HG02981 (cell line): Measurements from ENCODE around the gene CDH4.

Experiments used
- ATAC-seq: cut with Tn5 transposase; IDR thresholded peaks from one replicate; pipeline ENCODE4 v1.9.1; 2021; ENCODE audit warnings: mild to moderate bottlenecking, moderate library complexity; ENCODE audit not compliant: unreplicated experiment

The CDH4 gene

DNA sequence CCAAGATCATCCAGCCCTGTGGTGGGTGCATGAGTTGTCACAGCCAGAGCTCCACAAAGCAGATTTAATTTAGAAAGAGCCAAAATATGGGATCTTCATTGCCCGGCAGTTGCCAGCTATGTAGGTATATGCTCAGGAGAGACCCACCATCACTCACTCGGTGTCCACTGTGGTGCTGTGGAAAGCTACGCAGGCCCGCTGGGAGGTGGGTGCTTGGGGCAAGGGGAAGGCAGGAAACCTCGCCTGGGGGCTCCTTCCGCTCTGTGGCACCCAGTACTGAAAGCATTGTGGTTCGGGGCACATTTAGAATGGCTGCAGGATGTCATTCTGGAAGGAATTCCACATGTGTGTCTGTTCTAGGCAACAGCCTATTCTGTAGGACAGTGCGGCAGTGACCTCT is 553.7 kb downstream of the CDH4 start:
- no peak for ATAC-seq

DNA sequence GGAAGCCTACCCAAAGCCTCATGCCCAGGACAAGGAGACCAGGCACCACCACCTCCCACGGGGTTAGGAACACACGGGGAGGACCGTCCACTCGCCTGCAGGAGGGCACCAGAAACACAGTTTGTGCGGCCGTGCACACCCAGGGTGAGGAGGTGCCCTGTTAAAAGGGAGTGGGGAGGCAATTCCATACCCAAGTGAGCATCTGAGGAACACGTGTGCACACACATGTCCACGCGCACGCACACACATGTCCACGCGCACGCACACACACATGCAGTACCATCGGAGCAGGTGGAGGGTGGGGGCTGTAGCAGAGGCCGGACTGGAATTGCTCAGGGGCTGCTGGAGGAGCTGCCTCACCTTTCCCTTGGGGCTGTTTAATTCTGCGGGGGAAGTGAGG is 554.3 kb downstream of the CDH4 start:
- ATAC-seq = no peak

DNA sequence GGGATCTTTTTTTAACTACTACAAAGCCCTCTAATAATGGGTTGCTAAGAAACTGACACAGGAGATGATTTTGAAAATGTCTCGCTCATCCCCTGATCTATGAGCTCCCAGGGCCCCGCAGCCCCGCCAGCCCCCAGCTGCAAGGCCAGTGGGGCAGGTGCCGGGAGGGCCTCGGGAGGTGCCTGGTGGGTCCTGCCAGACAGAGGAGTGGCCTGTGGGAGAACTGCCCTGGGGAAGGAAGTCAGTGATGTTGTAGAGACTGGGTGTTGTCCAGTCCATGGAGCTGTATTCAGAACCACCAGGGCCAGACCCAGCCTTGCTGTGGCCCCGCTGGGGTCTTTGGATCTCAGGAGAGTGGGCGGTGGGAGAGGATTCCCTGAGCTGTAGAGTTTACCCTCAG is 554.9 kb downstream of the CDH4 start:
- no peak for ATAC-seq

DNA sequence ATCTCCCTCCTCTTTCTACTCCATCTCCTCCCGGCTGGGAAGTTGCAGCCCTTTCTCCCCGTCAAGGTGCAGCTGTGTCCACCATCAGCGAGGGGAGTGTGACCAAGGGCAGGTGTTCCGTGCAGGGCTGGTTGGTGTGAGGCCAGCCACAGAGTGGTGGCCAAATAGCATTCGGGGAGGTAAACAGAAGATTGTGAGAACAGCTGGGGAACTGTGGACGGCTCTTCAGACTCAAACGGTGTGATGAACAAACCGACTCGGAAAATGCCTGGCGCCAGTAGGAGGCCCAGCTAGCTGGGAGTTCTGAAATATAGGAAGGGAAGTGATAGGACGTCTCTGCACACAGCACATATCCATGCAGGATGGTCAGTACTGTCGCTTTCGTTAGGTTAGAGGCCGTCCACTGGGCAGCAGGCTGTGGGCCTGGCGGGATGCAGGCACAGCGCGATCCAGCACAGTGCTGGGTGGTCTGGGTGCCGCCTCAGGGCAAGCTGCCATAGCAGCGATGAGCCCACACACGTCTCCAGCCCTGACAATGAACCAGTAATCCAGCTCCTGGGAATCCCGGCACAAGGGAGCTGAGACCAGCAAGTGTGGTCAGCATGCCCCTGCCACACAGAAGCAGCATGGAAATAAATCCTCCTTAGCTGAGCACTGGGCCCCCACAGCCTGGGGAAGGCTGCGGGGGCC is 555.6 kb downstream of the CDH4 start:
- no peak for ATAC-seq

DNA sequence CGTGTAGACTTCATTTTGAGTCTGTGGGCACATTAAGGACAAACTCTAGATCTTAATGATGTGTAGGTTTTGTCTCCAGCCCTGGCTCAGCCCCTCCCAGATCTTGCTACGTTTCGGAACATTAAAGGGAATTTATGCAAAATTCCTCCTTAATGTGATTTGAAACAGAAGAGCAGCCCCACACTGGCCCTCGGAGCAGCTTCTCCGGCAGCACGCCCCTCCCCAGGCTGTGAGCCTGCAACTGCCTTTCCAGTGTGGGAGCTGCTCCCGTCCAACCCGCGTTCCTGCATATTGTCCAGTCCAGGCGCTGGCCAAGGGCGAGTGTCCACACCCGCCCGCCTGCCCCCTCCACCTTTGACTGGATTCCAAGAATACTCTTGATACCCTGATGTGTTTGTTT is 556.4 kb downstream of the CDH4 start:
- ATAC-seq = no peak

DNA sequence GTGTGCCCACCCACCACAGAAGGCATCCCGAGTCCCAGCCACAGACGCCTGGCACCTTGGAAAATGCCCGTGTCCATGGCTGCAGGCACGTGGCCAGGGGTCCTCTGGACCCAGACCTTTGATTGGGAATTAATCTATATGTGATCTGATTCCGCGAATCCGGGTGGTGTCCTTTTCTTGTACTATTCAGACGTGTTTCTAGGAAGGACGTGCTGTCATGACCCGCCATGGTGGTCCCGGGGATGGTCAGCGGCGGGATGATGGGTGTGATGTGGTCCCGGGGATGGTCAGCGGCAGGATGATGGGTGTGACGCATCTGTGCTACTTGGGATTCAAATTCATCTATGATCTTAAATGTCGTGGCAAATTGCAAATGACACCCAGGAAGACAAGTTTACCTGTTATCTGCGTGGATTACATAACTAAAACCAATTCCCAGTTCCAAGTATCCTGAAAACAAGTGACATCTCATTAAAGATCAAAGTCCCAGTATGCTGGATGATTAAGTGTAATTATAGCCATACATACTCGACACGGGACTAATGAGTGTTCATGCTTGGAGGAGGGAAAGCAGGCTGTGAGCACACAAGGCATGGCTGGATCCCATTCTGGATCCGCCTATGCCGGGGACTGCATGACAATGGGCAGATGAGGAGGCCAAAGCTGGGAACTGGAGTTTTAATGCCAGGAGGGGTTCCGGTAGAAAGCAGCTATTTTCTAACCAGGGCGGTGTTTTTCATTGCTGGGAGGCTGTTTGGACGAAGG is 557.1 kb downstream of the CDH4 start:
- no peak for ATAC-seq

DNA sequence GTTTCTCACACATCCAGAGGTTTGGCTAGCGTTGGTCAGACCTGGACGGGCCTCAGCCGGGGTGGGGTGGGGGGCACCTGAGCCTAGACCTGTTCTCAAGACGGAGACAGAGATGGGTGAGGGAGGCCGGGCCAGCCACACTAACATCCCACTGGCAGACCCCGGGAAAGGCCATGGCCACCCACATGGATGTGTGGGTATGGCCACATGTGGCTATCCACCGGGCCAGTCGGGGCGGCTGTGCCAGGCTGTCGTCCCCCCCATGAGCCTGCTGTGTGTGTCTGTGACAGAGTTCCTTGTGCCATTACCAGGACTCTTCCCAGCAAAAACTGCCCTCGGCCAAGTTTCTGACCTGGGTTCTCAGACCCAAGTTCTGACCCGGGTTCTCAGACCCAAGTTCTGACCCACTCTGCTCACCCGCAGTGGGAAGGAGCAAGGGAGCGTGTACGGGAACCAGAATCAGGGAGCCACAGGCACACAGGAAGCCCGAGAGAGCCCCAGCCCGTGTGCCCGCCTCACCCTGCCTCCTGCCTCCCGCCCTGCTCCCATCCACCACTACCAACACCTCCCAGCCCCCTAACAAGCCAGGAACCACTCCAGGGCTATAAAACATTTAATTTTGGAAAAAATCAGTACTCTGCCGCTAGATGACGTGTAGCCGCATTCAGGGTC is 558.1 kb downstream of the CDH4 start:
- no peak for ATAC-seq

DNA sequence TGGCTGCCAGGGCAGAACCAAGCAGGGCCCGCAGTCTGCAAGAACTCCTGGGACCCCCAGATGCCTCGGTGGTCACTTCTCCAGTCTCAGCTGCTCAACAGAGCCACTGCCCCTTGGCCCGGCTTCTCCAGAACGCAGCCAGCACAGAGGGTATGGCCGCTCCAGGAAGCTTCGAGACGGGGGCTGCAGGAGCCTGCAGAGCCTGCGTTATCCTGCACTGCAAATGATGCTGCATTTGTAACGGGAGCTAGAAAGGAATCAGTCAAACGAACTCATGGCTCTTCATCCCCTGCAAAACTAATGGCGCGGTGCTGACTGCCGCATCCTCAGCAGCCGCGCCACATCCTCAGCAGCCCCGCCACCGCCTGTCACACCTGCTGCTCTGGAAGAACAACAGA is 558.7 kb downstream of the CDH4 start:
- no peak for ATAC-seq

DNA sequence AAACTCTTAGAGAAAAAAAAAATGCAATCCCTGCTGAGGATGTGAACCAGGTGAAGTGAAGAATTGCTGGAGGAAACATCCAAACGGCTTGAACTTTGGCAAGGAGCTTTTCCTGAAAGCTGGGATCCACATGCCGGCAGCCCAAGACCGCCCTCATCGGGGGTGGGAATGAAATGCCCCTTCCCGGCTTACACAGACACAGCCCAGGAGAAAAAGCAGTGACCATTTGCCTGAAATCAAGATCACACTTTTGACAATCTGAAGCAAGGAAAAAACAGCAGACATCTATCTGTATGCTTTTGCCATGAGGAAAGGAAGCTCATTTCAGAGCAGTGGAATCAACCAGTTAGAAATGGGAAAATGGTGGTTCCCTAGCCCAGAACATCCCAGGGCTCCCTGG is 559.1 kb downstream of the CDH4 start:
- no peak for ATAC-seq

DNA sequence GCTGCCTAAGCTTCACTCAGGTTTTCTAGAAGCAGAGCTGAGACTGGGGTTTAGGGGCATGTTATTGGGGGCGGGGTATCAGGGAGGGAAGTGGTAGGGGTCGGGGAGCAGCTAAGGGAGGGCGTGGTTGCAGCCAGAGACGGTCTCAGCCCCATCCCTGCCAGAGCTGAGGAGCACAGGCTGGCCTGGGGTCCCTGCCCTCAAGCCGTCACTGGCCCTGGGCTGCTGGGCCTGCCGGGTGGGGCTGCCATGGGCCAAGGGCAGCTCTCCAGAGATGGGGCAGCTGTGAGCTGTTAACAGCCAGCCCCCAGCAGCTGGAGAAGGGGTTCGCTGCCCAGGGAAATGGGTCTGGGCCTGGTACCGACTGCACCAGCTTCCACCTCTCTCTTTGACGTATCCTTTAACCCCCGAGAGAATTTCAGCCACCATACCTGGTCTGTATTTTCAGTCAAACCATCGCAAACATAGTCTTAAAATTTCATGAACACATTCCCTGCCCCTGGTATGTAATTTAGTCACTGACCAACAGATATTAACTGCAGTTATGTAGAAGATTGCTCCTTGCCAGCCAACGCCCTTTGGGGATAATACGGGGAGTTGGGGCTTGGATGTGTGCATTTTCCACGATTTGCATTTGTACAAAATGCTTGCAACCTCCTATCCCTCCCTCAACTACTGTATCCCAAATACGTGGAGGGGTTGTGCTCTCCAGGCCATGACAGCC is 560.2 kb downstream of the CDH4 start:
- ATAC-seq = no peak

DNA sequence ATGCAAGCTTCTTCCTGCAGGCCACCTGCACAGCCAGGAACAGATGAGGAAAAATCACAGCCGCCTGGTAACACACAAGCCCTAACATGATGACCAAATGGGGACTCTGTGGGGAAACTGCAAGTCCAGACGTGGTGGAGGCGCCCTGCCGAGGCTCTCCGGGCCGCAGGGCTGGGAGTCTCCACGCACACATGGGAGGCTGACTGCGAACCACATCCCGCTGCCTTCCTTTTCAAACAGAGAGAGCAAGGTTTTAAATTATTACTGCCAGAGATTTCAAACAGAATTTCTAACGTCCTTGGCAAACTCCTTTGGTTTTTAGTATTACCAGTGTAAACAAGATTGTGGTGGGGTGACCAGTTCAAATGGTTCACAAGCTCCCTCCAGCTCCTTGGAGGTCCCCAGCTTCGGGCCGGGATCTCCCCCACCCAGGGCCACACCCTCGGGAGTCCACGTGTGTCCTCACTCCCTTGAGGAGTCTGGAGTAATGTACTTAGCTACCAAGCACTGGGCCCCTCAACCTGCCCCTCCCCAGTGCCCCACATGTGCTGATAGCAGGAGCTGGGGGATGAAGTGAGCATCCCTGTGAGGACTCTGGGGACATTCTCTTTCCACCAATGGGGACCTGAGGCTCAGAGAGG is 560.9 kb downstream of the CDH4 start:
- no peak for ATAC-seq

DNA sequence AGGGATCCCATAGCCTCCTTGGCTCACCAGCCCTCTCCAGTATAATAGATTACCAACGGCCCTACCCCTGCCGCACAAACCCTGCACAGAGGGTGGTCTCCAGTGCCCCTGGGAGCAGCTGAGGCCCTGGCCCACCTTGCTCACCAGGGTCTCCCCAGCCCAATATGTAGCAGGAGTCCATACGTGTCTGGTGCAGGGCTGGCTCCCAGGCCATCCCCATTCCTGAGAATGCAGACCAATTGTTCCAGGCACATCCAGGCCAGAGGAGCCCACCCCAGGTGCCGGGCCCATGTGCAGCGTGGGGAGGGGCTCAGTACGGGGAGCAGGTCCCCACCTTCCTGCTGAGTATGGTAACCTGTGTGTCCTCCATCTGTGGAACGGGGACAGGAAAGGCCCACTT is 561.7 kb downstream of the CDH4 start:
- ATAC-seq = no peak

DNA sequence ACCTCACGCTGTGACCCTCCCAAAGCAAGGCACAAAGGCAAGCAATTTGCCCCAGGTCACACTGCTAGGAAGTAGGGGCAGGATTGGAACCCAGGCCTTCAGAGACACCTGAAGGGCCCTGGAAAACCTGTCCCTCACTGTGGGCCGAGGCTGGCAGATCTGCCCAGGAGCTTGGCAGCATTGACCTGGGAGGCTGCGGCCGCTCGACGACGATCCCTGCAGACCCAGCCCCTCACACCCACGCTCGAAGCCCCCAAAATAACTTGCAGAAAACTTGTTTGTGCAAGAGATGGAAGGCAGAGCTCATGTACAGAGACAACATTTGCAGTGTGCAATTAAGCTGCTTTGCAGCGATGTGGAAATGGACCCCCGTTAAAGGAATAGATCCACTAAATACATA is 562.2 kb downstream of the CDH4 start:
- ATAC-seq = no peak

DNA sequence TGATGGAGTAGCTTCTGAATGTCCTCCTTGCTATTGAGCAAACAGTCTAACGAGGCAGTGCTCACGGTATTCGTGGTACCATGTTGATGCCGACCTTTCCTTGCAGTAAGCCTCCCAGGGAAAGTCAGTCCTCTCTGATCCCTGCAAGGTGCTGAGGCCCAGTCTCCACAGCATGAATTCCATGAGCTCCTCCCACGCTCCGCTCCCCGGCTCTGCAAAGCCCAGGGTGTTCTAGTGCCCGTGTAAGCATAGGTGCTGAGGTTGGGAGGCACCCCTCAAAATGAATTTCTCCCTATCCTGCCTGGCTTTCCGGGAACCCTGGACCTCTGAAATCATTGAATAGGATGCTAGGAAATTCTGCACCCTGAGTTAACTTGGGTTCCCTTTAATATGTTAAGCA is 562.7 kb downstream of the CDH4 start:
- no peak for ATAC-seq

DNA sequence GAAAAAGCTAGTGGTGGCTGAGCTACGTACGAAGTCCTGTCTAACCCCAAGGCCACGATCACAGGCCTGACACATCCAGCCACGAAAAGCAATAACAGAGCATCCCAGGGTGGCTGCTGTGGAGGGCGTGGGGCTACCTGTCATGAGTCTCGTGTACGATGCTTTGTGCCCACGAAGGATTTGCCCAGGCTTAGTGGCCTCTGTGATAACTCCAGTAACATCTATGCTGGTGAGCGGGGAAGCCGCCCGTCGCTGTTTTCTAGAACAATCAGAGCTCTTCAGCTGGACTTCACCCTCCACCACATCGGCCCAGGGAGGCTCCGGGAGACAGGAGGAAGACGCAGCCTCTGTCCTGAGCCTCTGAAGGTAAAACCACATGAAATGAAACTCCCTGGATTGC is 563.1 kb downstream of the CDH4 start:
- no peak for ATAC-seq

DNA sequence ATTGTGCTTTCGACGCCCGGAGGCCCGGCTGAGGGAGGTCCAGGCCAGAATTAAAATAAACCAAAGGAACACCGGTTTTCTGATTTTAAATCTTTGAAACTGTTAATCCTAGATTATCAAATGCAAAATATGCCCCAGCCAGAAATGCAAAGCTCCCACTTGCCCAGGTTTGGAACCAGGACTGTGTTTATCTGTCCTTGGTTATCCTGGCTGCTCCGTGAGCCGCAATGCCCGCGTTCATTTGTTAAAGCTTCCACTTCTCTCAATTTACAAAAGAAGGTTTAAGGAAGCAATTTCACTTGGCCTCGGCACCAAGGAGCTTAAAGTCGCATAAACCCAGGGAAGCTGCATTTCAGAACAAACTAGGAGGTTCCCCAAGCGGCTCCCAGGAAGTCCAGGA is 563.6 kb downstream of the CDH4 start:
- ATAC-seq = no peak

DNA sequence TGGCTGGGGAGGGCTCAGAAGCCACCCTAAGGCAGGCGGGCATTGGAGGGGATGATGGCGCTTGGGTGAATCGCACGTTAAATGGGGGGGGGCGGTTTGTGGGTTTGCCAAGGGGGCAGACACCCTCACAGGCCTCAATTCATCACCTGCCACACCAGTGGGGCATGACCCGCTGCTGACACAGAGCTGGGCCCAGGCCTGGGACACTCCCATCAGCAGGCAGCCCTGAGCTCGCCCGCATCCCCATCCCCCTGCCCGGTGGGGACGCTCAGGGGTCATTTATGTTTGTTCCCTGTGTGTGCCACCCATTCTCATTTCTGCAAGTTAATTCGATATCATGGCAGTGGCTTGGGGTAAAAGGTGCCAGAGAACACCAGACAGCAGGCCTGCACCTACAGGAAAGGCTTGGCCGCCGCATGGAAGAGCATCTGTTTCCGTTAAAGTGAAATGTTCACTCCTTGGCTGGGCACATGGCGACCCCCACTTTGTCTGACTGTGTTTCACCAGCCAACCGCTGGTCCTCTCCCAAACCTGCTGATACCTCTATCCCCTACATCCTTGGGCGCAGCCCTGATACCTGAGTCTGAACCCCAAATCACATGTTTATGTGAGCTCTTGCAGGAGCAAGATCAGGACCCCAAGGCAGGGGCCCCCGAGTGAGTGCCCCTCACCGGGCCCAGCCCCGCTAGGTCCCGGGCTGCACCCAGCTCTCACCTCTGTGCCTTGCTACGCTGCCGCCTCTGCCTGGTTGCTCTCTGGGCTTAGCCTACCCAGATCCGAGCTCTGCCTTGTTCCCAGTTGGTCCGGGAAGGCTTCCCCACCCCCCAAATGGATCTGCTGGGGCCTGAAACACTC is 564.8 kb downstream of the CDH4 start:
- no peak for ATAC-seq

DNA sequence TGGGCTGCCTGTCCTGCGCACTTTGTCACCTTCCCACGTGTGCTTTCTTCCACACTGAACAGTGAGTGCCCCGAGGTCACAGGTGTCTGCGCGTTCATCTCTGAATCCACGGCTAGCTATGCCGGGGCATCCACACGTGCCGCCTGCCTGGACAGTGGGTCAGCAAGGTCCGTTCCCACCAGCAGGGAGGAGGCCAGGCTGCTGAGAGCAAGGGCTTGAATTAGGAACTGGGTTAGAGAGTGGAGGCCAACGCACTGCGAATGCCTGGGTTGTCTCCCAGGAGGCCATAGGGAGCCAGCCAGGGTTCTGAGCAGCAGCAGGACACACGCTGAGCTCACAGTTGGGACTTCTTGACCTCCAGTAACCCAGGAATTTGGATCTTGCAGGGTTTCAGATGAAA is 565.5 kb downstream of the CDH4 start:
- no peak for ATAC-seq

DNA sequence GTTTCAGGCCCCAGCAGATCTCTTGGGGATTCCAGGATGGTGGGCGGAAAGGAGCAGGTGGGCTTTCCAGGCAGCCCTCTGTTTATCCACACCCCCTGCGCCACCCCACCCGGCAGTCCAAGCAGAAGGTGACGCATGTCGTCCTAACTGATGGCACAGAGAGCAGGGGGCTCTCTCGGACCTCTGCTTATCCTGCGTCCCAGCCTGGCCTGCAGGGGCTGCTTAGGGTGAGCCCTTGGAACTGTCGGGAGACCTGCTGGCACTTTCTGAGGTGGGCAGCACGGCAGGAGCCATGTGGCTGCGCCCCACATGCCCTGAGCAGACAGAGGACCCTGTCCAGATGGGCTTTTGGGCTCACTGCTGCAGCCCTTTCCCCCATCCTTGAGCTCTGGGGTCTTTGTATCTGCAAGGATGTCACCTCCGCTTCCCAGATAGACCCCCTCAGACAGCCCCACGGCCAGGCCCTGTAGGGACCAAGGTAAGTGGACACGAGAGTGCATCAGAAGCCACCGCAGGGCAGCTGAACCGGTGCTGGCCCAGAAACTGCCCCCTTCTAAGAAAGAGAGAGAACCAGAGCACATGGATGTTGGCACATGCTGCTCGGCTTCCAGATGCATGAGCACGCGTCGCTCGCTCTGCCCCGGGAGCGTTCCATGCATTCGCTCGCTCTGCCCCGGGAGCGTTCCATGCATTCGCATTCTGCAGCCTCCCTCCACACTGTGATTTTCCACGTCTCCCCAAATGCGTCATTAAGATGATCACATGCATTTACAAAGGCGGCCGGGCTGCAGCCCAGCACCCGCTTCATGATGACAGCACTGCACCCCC is 566.9 kb downstream of the CDH4 start:
- ATAC-seq = no peak

DNA sequence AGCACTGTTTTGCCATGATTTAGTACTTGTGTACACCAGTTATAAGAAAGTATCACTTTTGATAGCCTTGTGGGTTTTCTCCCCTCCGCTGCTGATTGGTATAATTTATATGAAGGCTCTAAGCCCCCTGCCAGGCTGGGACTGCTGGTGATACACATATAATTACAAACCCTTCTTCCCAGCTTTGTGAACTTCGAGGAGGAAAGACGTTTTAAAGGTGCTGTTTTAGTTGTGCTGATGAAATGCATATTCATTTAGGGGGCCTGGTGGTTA is 567.4 kb downstream of the CDH4 start:
- ATAC-seq = no peak
